Activated CD4-positive, alpha-beta T cell treated with anti-CD3 and anti-CD28 coated beads, Interleukin-10, Interleukin-2, amounts not matched to agents 100 ng/mL and 50 ng/mL, durations not matched to agents 16 hours and 8 hours (primary cell): ENCODE measurements around the gene MAN2A1.
A peak's percentile ranks its signal among the peaks of the same experiment; 100 is the strongest.

Experiments
- DNase-seq: peaks from one replicate; pipeline ENCODE4 v3.0.0-alpha.2; 2020

Gene MAN2A1

GRCh38 chr5:109689740-109690241 is at the start of gene MAN2A1:
Gene MAN2A1, plus strand, starts transcription at chr5:109689927. Its CDS starts 491 bp downstream, at chr5:109690418.
- peak; percentile 90 for DNase-seq

- no peak for DNase-seq
These were observed 48.8 kb upstream of the MAN2A1 start for GRCh38 chr5:109640976-109641375.

DNA sequence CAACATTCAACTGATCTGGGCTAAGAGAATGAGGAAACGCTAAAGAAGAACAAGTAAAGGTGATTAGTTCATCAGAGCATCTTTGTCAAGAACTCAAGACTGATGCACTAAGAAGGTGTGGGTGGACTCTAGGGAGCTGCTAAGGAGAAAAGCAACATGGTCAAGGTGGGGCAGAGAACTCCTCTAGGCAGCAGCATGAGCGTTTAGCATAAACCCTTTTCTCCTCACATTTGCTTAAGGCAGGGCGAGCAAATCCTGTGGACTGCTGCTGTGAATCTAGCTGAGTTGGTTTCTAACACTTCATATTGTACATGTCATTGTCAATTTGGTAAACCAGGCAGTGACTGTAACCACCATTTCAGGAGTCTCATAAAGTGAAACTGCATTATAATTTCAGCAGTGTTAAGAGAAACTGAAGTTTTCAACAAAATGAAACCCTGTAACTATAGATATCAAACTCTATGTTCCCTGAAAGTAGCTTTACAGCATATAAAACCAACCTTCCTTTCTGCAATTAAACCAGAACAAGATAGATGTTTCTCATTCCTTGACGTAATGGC is 45.9 kb upstream of the MAN2A1 start:
- DNase-seq: no peak

- no peak for DNase-seq
These were observed 44.9 kb upstream of the MAN2A1 start for GRCh38 chr5:109644829-109645228.

DNA sequence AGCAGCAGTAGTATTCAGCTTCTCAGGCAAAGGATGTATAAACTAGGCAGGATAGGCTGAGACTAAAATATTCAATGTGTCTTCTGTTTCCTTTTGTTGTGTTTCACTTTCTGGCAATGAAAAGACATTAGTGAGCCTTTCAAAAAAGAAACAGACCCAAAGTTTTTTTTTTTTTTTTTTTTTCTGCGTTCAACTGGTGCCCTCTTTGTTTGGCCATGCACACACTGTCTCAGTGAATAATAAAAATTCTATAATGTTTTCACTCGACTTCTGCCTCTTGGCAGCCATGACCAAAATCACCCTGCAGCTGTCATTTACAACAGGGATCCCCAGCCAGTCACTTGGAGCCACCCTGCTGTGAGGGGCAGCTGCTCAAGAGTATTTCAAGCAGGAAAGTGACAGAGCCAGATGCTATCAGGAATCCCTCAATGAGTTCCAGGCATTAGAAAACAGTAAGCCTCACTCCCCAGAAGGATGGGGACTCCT is 44.0 kb upstream of the MAN2A1 start:
- DNase-seq: no peak

DNA sequence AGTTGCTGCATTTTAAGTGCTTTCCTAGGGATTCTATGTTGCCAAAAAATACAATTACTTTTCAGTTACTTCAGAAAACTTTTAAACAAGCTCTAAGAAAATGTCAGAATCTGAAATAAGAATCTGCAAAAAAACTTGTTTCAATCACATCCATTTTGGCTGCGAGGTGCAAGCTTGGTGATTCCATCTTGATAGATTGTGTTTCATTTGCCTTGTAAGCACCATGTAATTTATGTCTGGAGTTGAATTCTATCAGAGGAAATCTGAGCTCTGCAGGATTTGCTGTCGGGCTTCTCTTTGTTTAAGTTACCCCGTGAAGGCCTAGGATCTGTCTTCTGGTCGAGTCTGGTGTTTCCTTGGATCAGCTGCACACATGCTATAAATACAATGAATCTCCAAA is 40.4 kb upstream of the MAN2A1 start:
- no peak for DNase-seq

GRCh38 chr5:109650493-109650892 is 39.2 kb upstream of the MAN2A1 start:
- DNase-seq: no peak

- no peak for DNase-seq
These were observed 37.6 kb upstream of the MAN2A1 start for GRCh38 chr5:109652096-109652495.

DNA sequence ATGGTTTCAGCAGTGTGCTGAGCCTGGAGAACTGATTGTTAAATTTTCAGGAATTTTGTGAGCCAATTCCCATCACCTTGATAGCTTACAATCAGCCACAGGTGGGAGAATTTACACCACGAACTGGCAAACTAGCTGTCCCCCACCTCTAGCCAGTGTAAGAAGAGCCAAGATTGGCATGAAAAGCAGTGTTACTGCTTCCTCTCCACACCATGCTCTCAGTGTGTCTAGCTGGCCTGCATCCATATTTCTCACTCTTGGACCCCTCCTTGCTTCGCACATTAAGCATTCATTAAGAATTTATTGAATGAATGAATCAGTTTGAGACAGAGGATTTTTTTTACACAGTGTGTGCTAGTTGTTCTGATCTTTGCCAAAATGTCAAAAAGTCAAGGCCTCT is 36.7 kb upstream of the MAN2A1 start:
- no peak for DNase-seq

DNA sequence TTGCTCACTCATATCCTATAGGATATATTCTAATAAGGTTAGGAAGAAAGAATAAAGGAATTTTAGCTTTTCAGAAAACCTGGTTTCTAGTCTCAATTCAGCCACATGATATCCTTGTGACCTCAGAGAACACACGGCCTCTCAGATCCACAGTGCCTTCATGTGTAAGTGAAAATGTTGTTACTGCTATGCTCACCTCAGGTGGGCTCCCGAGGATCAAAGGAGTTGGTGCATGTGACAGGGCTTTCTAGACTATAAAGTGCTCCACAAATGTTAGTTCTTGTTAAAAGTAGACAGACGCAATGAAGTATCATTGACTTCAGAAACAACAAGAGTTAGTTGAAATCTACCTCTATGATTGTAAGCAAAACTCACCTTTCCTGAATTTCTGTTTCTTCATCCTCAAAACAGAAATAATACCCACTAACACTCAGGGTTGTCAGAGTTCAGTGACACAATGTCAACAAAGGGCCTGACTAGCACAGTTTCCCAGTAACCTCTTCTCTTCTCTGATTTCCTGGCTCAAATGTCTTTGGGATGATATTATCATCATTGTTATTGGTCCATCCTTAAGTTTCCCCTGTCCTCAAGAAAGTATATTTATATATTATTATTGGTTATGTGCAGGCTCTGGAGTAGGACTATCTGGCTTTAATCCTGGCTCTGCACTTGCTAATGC is 36.0 kb upstream of the MAN2A1 start:
- DNase-seq: no peak

DNA sequence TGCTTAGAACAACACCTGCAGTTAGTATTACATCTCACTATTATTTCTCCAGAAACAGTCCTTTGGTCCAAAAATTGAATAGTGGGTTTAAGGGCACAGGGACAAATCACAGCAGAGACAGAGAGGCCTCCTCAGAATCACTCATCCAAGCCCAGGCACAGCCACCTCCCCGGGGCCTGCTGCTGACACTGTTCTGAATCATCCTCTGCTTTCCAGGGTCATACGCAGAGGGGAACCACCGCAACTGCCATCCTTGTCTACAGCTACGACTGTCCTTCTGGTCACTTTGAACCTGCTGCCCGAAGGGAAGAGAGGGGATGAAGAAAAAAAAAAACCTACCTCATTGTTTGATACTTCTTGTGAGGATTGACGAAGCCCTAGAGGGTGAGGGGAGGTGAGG is 35.3 kb upstream of the MAN2A1 start:
- DNase-seq: no peak

DNA sequence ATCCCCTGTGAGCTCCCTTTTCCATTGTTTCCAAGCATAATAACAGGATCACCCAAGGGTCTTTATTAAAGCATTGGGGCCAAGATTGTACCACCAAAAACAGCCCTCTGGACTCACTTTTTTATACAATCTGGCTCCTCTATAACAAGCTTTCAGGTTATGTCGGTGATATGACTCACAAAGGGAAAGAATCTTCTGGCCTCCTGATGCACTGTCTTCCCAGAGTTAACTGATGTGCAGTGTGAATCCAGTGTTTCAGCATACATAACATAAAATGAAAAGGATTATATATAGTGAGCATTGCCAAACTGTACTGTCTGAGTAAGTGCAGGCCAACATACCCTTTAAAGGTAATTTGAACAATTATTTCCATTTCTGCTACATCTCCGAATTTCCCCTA is 33.9 kb upstream of the MAN2A1 start:
- DNase-seq: no peak

DNA sequence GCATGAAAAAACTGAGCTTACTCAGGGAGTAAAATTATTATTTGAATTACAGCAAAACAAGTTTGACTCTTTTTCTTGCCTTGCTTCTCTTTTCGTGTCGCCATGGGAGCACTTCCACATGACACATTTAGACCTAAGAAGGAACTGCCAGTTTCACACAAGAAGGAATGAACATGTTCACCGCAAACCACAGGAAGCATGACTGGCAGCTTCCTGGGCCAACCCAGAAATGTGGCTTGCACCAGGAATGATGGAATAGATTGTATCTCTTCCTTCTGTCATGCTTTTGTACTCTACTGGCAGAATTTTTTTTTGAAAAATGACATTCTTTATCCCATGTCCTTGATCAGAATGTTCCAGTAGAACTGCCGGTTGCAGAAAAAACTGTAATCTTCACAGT is 32.9 kb upstream of the MAN2A1 start:
- peak; percentile 77 for DNase-seq

DNA sequence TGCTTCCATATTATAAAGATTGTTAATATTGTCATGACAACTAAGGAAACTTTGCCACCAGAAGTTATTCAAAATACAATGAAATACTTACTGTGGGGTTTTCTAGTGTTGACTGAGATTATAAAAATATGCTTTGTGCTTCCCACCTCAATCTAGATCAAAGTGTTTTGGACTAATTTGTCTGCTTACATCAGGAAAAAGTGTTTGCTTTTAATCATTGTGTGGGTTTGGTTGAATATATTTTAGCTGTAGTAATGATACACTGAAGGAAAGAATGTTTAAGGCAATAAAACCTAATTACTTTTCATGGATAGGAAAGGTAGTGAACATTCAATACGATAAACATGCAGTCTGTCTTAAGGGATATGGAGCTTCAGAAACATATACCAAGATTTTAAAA is 29.8 kb upstream of the MAN2A1 start:
- DNase-seq: no peak

GRCh38 chr5:109660301-109660700 is 29.4 kb upstream of the MAN2A1 start:
- DNase-seq: no peak

- no peak for DNase-seq
These were observed 21.5 kb upstream of the MAN2A1 start for GRCh38 chr5:109668237-109668636.

- no peak for DNase-seq
These were observed 20.9 kb upstream of the MAN2A1 start for GRCh38 chr5:109668668-109669422.

- no peak for DNase-seq
These were observed 19.6 kb upstream of the MAN2A1 start for GRCh38 chr5:109669991-109670706.

- DNase-seq: no peak
These were observed 18.6 kb upstream of the MAN2A1 start for GRCh38 chr5:109671136-109671535.

DNA sequence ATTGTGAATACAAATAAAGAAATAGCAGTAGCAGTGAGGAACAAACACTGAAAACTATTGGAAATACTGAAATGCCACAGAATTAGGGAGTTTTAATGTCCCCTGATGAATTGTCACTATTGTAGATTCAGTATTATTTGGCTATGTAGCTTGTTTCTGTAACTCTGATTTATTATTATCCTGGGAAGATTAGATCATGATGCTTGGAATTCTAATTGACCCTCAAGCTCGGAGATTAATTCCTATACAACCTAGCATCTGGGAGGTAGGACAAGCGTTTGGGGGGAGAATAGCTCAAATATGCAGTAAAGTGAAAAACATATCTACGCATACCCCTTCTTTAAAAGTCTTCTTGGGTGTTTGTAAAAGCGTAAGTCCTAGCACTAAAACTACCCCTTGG is 15.1 kb upstream of the MAN2A1 start:
- DNase-seq: no peak

DNA sequence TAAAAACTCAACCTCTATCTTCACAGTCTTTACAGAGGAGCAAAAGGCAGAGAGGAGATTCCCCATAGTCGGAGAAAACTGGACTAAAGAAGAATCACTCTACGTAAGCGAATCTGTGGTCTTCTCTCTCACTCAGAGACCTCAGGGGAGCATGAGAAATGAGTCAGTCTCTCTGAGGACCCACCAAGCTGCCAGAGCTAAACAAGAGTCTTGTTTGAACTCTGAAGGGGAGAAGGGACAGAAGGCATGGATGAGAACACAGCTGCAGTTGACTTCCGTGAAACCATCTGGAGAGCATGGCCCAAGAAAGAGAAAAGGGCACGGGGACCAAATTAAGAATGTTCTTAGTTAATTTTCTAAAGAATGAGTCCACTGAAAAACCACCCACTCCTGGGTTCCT is 12.8 kb upstream of the MAN2A1 start:
- DNase-seq: no peak

DNA sequence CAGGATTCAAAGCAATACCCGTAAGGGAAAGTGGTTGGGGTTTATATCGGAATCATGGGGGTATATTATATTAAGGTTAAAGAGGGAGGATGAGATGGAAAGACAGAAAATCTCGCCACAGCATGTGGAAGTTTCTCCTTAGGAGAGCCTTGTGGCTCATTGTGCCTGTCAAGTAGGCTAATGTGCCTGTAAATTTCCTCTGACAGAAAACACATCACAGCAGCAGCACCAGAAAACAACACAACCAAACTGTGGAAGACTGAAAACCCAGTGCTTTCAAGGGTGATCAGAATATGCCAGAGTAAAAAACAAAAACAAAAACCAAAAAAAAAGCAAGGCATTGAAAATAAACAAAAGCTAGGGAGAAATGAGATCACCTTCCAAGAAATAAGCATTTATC is 11.3 kb upstream of the MAN2A1 start:
- DNase-seq: no peak

DNA sequence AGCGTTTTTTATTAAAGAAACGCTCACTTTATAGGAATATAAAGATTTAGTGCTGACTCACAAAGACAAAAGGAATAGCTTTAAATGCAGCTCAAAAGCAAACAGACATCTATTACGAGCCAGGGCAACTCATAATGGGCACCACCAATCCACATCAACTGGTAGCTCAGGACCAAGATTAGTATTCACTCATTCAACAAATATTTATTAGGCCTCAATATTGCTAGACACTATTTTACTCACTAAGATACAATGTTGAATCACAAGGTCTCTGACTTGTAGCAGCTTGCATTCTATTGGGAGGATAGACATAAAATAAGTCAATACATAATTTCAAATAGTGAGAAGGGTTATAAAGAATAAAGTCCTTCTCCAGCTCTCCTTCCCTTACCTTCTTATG is 8.0 kb upstream of the MAN2A1 start:
- DNase-seq: no peak
